Skeletal muscle tissue (tissue), 4 donors: ENCODE results near the gene ESR1. TPM values are rescaled to one million over a fixed set of nuclear protein-coding genes. Genes with fewer than 3 reads are reported as not detected.
"Not testable (repeated sequence)": the region's sequence is repeated elsewhere in the genome, so short reads cannot be mapped to it uniquely, and the experiment has no call there.

Experiments
- H3K27ac ChIP-seq: one replicate; pipeline ENCODE4 v1.7.0; 2013; ENCODE audit warnings: mild to moderate bottlenecking, low read depth, low read length, inconsistent platforms
- H3K27me3 ChIP-seq, 3 donors: one replicate each; pipeline ENCODE4 v1.7.0; 2013; ENCODE audit warnings: low read length in 3 of 3; ENCODE audit not compliant: control insufficient read depth in 3 of 3, insufficient read depth in 3 of 3
- H3K36me3 ChIP-seq, 3 donors: one replicate each; pipeline ENCODE4 v1.7.0; 2013; ENCODE audit warnings: low read length in 3 of 3; ENCODE audit not compliant: control insufficient read depth in 3 of 3, insufficient read depth in 3 of 3
- H3K4me1 ChIP-seq, 3 donors: one replicate each; pipeline ENCODE4 v1.7.0; 2013; ENCODE audit warnings: low read length in 3 of 3, mild to moderate bottlenecking in 3 of 3; ENCODE audit not compliant: control insufficient read depth in 3 of 3, insufficient read depth in 3 of 3
- H3K4me3 ChIP-seq, 3 donors: one replicate each; pipeline ENCODE4 v1.7.0; 2013; ENCODE audit warnings: low read length in 3 of 3
- H3K9ac ChIP-seq, 3 donors: one replicate each; pipeline ENCODE4 v1.7.0; 2013; ENCODE audit warnings: low read length in 3 of 3, mild to moderate bottlenecking in 3 of 3, moderate library complexity in 2 of 3, low read depth in 1 of 3
- H3K9me3 ChIP-seq, 3 donors: one replicate each; pipeline ENCODE4 v1.7.0; 2013; ENCODE audit warnings: low read length in 3 of 3; ENCODE audit not compliant: control insufficient read depth in 3 of 3
- total RNA-seq: library from RNA; depleted of rRNA; stranded (reverse); fragments of >200 nt; gene quantifications from one replicate; pipeline ENCODE4 v1.2.3, GENCODE V29; 2014
- donor health status: Osteomylitis.

The ESR1 gene
- total RNA-seq, 1 donor from 2014 or later, result 1.0 TPM

- Histone ChIP-seq H3K27ac (no peak overlapping the region), H3K27me3 (no peaks in the 10 kb centered on the region), H3K4me3 (no peak overlapping the region), H3K9ac (no peak overlapping the region), H3K36me3 (peaks cover 0 to 3% (median 0%) of the 10 kb centered on the region in 3 donors), H3K9me3 (no peaks in the 10 kb centered on the region), H3K4me1 (no peaks in the 10 kb centered on the region)
These were observed 218.8 kb downstream of the ESR1 start for GRCh38 chr6:152026291-152026690.

- not testable (repeated sequence) for H3K9ac ChIP-seq, H3K27ac ChIP-seq, H3K36me3 ChIP-seq, H3K27me3 ChIP-seq, H3K4me1 ChIP-seq, H3K9me3 ChIP-seq
- H3K4me3 ChIP-seq, result peak overlapping the region in 2 of 3 donors; percentile 19 to 38
These were observed 219.3 kb downstream of the ESR1 start for GRCh38 chr6:152026744-152027143.

- not testable (repeated sequence) for H3K27ac ChIP-seq, H3K36me3 ChIP-seq, H3K4me1 ChIP-seq, H3K9me3 ChIP-seq, H3K9ac ChIP-seq, H3K27me3 ChIP-seq, H3K4me3 ChIP-seq
These were observed 226.3 kb downstream of the ESR1 start for GRCh38 chr6:152033765-152034164.

GRCh38 chr6:152034631-152035030 is 227.1 kb downstream of the ESR1 start:
- H3K9me3 ChIP-seq, result no peaks in the 10 kb centered on the region
- H3K4me3 ChIP-seq, result no peak overlapping the region
- H3K27ac ChIP-seq, result no peak overlapping the region
- H3K27me3 ChIP-seq, result no peaks in the 10 kb centered on the region
- H3K36me3 ChIP-seq, result no peaks in the 10 kb centered on the region
- H3K9ac ChIP-seq, result no peak overlapping the region
- H3K4me1 ChIP-seq, result no peaks in the 10 kb centered on the region

GRCh38 chr6:152046118-152046517 is 238.6 kb downstream of the ESR1 start:
- Histone ChIP-seq H3K4me3 (no peak overlapping the region), H3K27ac (no peak overlapping the region), H3K4me1 (peaks cover 0 to 2% (median 0%) of the 10 kb centered on the region in 3 donors), H3K27me3 (no peaks in the 10 kb centered on the region), H3K9ac (no peak overlapping the region), H3K36me3 (no peaks in the 10 kb centered on the region), H3K9me3 (no peaks in the 10 kb centered on the region)

GRCh38 chr6:152048921-152049320 is 241.4 kb downstream of the ESR1 start:
- no peak overlapping the region for H3K27ac ChIP-seq
- no peaks in the 10 kb centered on the region for H3K9me3 ChIP-seq
- no peak overlapping the region for H3K4me3 ChIP-seq
- no peaks in the 10 kb centered on the region for H3K27me3 ChIP-seq
- H3K9ac ChIP-seq, result no peak overlapping the region
- peaks cover 0 to 2% (median 0%) of the 10 kb centered on the region in 3 donors for H3K4me1 ChIP-seq
- no peaks in the 10 kb centered on the region for H3K36me3 ChIP-seq

- Histone ChIP-seq H3K4me3 (no peak overlapping the region), H3K36me3 (no peaks in the 10 kb centered on the region), H3K27me3 (no peaks in the 10 kb centered on the region), H3K4me1 (peaks cover 0 to 2% (median 0%) of the 10 kb centered on the region in 3 donors), H3K27ac (no peak overlapping the region), H3K9me3 (no peaks in the 10 kb centered on the region), H3K9ac (no peak overlapping the region)
These were observed 242.0 kb downstream of the ESR1 start for GRCh38 chr6:152049502-152049901.

- Histone ChIP-seq H3K36me3 (no peaks in the 10 kb centered on the region), H3K4me3 (no peak overlapping the region), H3K9ac (no peak overlapping the region), H3K9me3 (no peaks in the 10 kb centered on the region), H3K4me1 (peaks cover 0 to 2% (median 0%) of the 10 kb centered on the region in 3 donors), H3K27me3 (no peaks in the 10 kb centered on the region), H3K27ac (no peak overlapping the region)
These were observed 243.1 kb downstream of the ESR1 start for GRCh38 chr6:152050451-152051195.

- Histone ChIP-seq H3K4me3 (no peak overlapping the region), H3K27ac (no peak overlapping the region), H3K4me1 (no peaks in the 10 kb centered on the region), H3K36me3 (no peaks in the 10 kb centered on the region), H3K9ac (no peak overlapping the region), H3K27me3 (no peaks in the 10 kb centered on the region), H3K9me3 (no peaks in the 10 kb centered on the region)
These were observed 244.6 kb downstream of the ESR1 start for GRCh38 chr6:152052061-152052460.

- no peaks in the 10 kb centered on the region for H3K4me1 ChIP-seq
- no peaks in the 10 kb centered on the region for H3K9me3 ChIP-seq
- no peak overlapping the region for H3K9ac ChIP-seq
- no peak overlapping the region for H3K4me3 ChIP-seq
- H3K27me3 ChIP-seq, result no peaks in the 10 kb centered on the region
- H3K27ac ChIP-seq, result no peak overlapping the region
- no peaks in the 10 kb centered on the region for H3K36me3 ChIP-seq
These were observed 245.8 kb downstream of the ESR1 start for GRCh38 chr6:152053332-152053731.
